HEK293T (cell line): Measurements from ENCODE around the gene GEMIN8.

Experiments
- ARNT ChIP-seq: fragments of 450-650 bp; IDR thresholded peaks from 2 replicates; pipeline ENCODE4 v1.6.1; 2017; ENCODE audit warnings: mild to moderate bottlenecking
- BHLHE40 ChIP-seq: fragments of 450-650 bp; IDR thresholded peaks from 2 replicates; pipeline ENCODE4 v1.6.1; 2016; ENCODE audit warnings: mild to moderate bottlenecking, moderate library complexity, borderline replicate concordance
- FOXA1 ChIP-seq: fragments of 450-650 bp; IDR thresholded peaks from 2 replicates; pipeline ENCODE4 v1.6.1; 2016; ENCODE audit warnings: mild to moderate bottlenecking
- FOXM1 ChIP-seq: fragments of 450-650 bp; IDR thresholded peaks from 2 replicates; pipeline ENCODE4 v1.6.1; 2017; ENCODE audit warnings: mild to moderate bottlenecking, borderline replicate concordance
- L3MBTL2 ChIP-seq: fragments of 450-650 bp; conservative IDR thresholded peaks from 2 replicates; pipeline ENCODE4 v1.6.1; 2016; ENCODE audit warnings: mild to moderate bottlenecking
- PKNOX1 ChIP-seq: fragments of 450-650 bp; IDR thresholded peaks from 2 replicates; pipeline ENCODE4 v1.6.1; 2016
- SP1 ChIP-seq: fragments of 450-650 bp; IDR thresholded peaks from 2 replicates; pipeline ENCODE4 v1.6.1; 2017
- SUZ12 ChIP-seq: fragments of 450-650 bp; IDR thresholded peaks from 2 replicates; pipeline ENCODE4 v1.6.1; 2016; ENCODE audit warnings: mild to moderate bottlenecking
- TARDBP ChIP-seq: fragments of 450-650 bp; IDR thresholded peaks from 2 replicates; pipeline ENCODE4 v1.6.1; 2016

GRCh38 chrX:14022019-14022418, 7.7 kb downstream of the GEMIN8 start:
- no peak for TF ChIP-seq ARNT
- no peak for TF ChIP-seq FOXM1
- no peak for TF ChIP-seq FOXA1
- no peak for TF ChIP-seq TARDBP
- TF ChIP-seq L3MBTL2 = no peak
- TF ChIP-seq SUZ12 = no peak
- TF ChIP-seq SP1 = no peak
- TF ChIP-seq BHLHE40 = no peak
- TF ChIP-seq PKNOX1 = no peak
